Endothelial cell of umbilical vein (primary cell): ENCODE results near the gene SERPINB10. TPM values are rescaled to one million over a fixed set of nuclear protein-coding genes. Genes with fewer than 3 reads are reported as not detected.

Experiments
- BruUV-seq: library from RNA; stranded (reverse); fragments of 400-500 nt; replicated peaks from 2 replicates; lab custom pipeline; 2021; lab: Mats Ljungman, UMichigan
- CTCF ChIA-PET: fragments of 300-600, 350-600 bp; sonication (Branson Sonifier 250); formaldehyde crosslinking; loops from one replicate; lab custom pipeline; 2021; ENCODE audit warnings: antibody characterized with exemption, inconsistent platforms; lab: Charles Lee
- POLR2A ChIA-PET: fragments of 300-600, 350-600 bp; sonication (Branson Sonifier 250); formaldehyde crosslinking; loops from one replicate; lab custom pipeline; 2021; ENCODE audit warnings: antibody characterized with exemption, inconsistent platforms; lab: Charles Lee
- DNase-seq: peaks from one replicate; pipeline ENCODE4 v3.0.0-alpha.2; 2011; ENCODE audit warnings: low read depth, low spot score
- FAIRE-seq: peaks from 2 replicates; lab custom pipeline; 2011; peaks lifted over from hg19 to GRCh38; lab: Jason Lieb, UNC
- H2AFZ ChIP-seq: 2 replicates; pipeline ENCODE4 v1.6.0; 2012; ENCODE audit warnings: low read depth, low read length, control low read depth, inconsistent platforms
- H3K27ac ChIP-seq: 2 replicates; pipeline ENCODE4 v1.5.1; 2011; ENCODE audit warnings: low read depth, mild to moderate bottlenecking, control low read depth, low read length, moderate library complexity; ENCODE audit not compliant: insufficient read depth
- H3K27me3 ChIP-seq, 2 experiments: 2 replicates each; pipeline versions ENCODE4 v1.6.0 to v1.6.1; 2011; ENCODE audit warnings: low read length in 2 of 2, mixed read lengths in 1 of 2; ENCODE audit not compliant: control insufficient read depth in 2 of 2, insufficient read depth in 2 of 2
- H3K36me3 ChIP-seq, 2 experiments: 2 replicates in 1 of 2; 3 replicates in 1 of 2; pipeline ENCODE4 v1.5.1; 2011; ENCODE audit warnings: low read length in 2 of 2, mild to moderate bottlenecking in 1 of 2, moderate library complexity in 1 of 2; ENCODE audit not compliant: control insufficient read depth in 2 of 2, insufficient read depth in 2 of 2; ENCODE audit errors: extremely low read depth in 1 of 2
- H3K4me1 ChIP-seq: 3 replicates; pipeline ENCODE4 v1.5.1; 2011; ENCODE audit warnings: mild to moderate bottlenecking, low read length; ENCODE audit not compliant: control insufficient read depth, insufficient read depth; ENCODE audit errors: extremely low read depth
- H3K4me2 ChIP-seq: 2 replicates; pipeline ENCODE4 v1.6.1; 2011; ENCODE audit warnings: low read length, control low read depth, mixed read lengths; ENCODE audit not compliant: insufficient read depth
- H3K4me3 ChIP-seq, 3 experiments: fragments of 200-600 bp in 1 of 3; sonication (generic), shearing (Covaris generic) in 1 of 3; replicated peaks in 1 of 3; 2 replicates each; pipeline ENCODE4 v1.5.1; 2011 to 2016; ENCODE audit warnings: control low read depth in 3 of 3, low read length in 3 of 3, mild to moderate bottlenecking in 2 of 3, inconsistent platforms in 1 of 3, low read depth in 1 of 3, moderate library complexity in 1 of 3; ENCODE audit not compliant: insufficient read depth in 1 of 3
- H3K79me2 ChIP-seq: 2 replicates; pipeline ENCODE4 v1.6.0; 2012; ENCODE audit warnings: low read length, inconsistent platforms; ENCODE audit not compliant: control insufficient read depth, insufficient read depth
- H3K9ac ChIP-seq: replicated peaks from 2 replicates; pipeline ENCODE3; 2011; ENCODE audit warnings: low read length, control low read depth; ENCODE audit not compliant: insufficient read depth; ENCODE audit errors: extremely low read depth
- H3K9me1 ChIP-seq: replicated peaks from 3 replicates; pipeline ENCODE4 v1.6.0; 2011; ENCODE audit warnings: mild to moderate bottlenecking, low read length; ENCODE audit not compliant: control insufficient read depth, insufficient read depth; ENCODE audit errors: extremely low read depth
- H3K9me3 ChIP-seq: replicated peaks from 2 replicates; pipeline ENCODE4 v1.5.1; 2012; ENCODE audit warnings: low read length, inconsistent platforms; ENCODE audit not compliant: control insufficient read depth, insufficient read depth
- H4K20me1 ChIP-seq: replicated peaks from 2 replicates; pipeline ENCODE3; 2011; ENCODE audit warnings: mild to moderate bottlenecking, low read length; ENCODE audit not compliant: control insufficient read depth, insufficient read depth; ENCODE audit errors: extremely low read depth
- CTCF ChIP-seq, 2 donors: IDR thresholded peaks; 1 replicate in 1 of 2; 2 replicates in 1 of 2; pipeline ENCODE4 v1.5.1; 2011; ENCODE audit warnings: low read length in 2 of 2, mild to moderate bottlenecking in 2 of 2, moderate library complexity in 2 of 2, control low read depth in 1 of 2, inconsistent platforms in 1 of 2, low read depth in 1 of 2; ENCODE audit not compliant: insufficient read depth in 1 of 2; ENCODE audit errors: extremely low read depth in 1 of 2
- EZH2 ChIP-seq: IDR thresholded peaks from 2 replicates; pipeline ENCODE4 v1.6.1; 2012; ENCODE audit warnings: borderline replicate concordance, low read depth, mild to moderate bottlenecking, moderate library complexity, low read length, inconsistent platforms; ENCODE audit not compliant: severe bottlenecking
- FOS ChIP-seq: IDR thresholded peaks from 2 replicates; pipeline ENCODE4 v1.6.1; 2011; ENCODE audit warnings: mild to moderate bottlenecking, low read length, moderate library complexity, borderline replicate concordance; ENCODE audit not compliant: insufficient read depth
- GATA2 ChIP-seq: IDR thresholded peaks from 2 replicates; pipeline ENCODE4 v1.7.0; 2011; ENCODE audit warnings: low read depth, mild to moderate bottlenecking, moderate library complexity, mixed read lengths, low read length; ENCODE audit not compliant: insufficient read length, insufficient read depth
- JUN ChIP-seq: IDR thresholded peaks from 2 replicates; pipeline ENCODE4 v1.6.1; 2011; ENCODE audit warnings: borderline replicate concordance, low read depth; ENCODE audit not compliant: insufficient read length, insufficient read depth
- MAX ChIP-seq: IDR thresholded peaks from 2 replicates; pipeline ENCODE4 v1.6.1; 2011; ENCODE audit not compliant: insufficient read depth, insufficient read length
- MYC ChIP-seq: IDR thresholded peaks from one replicate; pipeline ENCODE4 v1.6.1; 2011; ENCODE audit warnings: mild to moderate bottlenecking, low read depth, low read length
- POLR2A ChIP-seq: IDR thresholded peaks from 2 replicates; pipeline ENCODE4 v1.6.1; 2012; ENCODE audit warnings: low read depth, mild to moderate bottlenecking, control low read depth, low read length
- POLR2AphosphoS5 ChIP-seq: IDR thresholded peaks from 2 replicates; pipeline ENCODE4 v1.6.1; 2012; ENCODE audit warnings: low read depth, mild to moderate bottlenecking, control low read depth, low read length, moderate library complexity; ENCODE audit not compliant: insufficient read depth
- dilution Hi-C: fragments of 300-500 bp; cut with MboI; formaldehyde crosslinking; loops from one replicate; pipeline ENCODE4 v1.15.0; 2019; ENCODE audit warnings: low sequenced_read_pairs; ENCODE audit not compliant: extremely low pct_ligation_motif_present
- intact Hi-C: fragments of 100-400 bp; cut with micrococcal nuclease; formaldehyde crosslinking; loops from one replicate; pipeline ENCODE4 v1.10.0; 2022
- polyA plus RNA-seq, 4 experiments: library from polyadenylated mRNA; depleted of rRNA in 3 of 4; stranded (reverse) in 3 of 4; unstranded in 1 of 4; fragments of >200 nt; gene quantifications; 2 replicates each; pipeline versions ENCODE4 v1.2.1 to v1.2.3, GENCODE V29; 2011 to 2012; ENCODE audit warnings: missing spikeins in 1 of 4
- total RNA-seq: library from RNA; stranded (reverse); gene quantifications from 2 replicates; pipeline ENCODE4 v1.2.3, GENCODE V29; 2021

SERPINB10 gene
- total and polyA plus RNA-seq, 2 donors (not counting 3 experiments of a cell fraction or from before 2014, with no cell fraction given), result not detected

GRCh38 chr18:63860531-63860930 is 47.2 kb upstream of the SERPINB10 start:
- no peak for DNase-seq
- BruUV-seq, result no TSS peak
- Histone ChIP-seq H3K79me2 (no peaks in the 10 kb centered on the region), H3K27me3 (peaks cover 0 to 2% of the 10 kb centered on the region in 2 experiments), H3K9ac (no peak overlapping the region), H3K9me1 (no peaks in the 10 kb centered on the region), H2AFZ (no peak overlapping the region), H4K20me1 (no peaks in the 10 kb centered on the region), H3K4me1 (no peaks in the 10 kb centered on the region), H3K4me2 (no peak overlapping the region), H3K36me3 (no peaks in the 10 kb centered on the region), H3K27ac (no peak overlapping the region), H3K4me3 (no peak overlapping the region), H3K9me3 (no peaks in the 10 kb centered on the region)
- TF ChIP-seq POLR2A (no peak), GATA2 (no peak), MYC (no peak), EZH2 (no peak), JUN (no peak), POLR2AphosphoS5 (no peak), MAX (no peak), CTCF (IDR thresholded peaks at IDR 0.05; ENCODE audit: extremely low read depth in 1 of 2, insufficient read depth in 1 of 2, low read depth in 1 of 2, low read length in 2 of 2) (no peak), FOS (no peak)
- ChIA-PET POLR2A (no interaction called here), CTCF (interaction anchor here (0.5 kb wide), 1 partner anchor 785 kb away, joined by 3 read pairs; no protein-coding TSS in a partner anchor)
- FAIRE-seq, result no peak
- dilution Hi-C loops (no loop called here), intact Hi-C loops (no loop called here)
